Skeletal muscle satellite cell (primary cell): ENCODE data around the gene SLC35F3.

Source experiments
- H3K27me3 ChIP-seq: 2 replicates; pipeline ENCODE4 v1.7.0; 2013; ENCODE audit warnings: low read length; ENCODE audit not compliant: control insufficient read depth, insufficient read depth
- H3K36me3 ChIP-seq: 2 replicates; pipeline ENCODE4 v1.7.0; 2013; ENCODE audit warnings: mild to moderate bottlenecking, control low read depth, low read length; ENCODE audit not compliant: insufficient read depth
- H3K4me1 ChIP-seq: 2 replicates; pipeline ENCODE4 v1.7.0; 2013; ENCODE audit warnings: low read length; ENCODE audit not compliant: control insufficient read depth, insufficient read depth
- H3K4me2 ChIP-seq: 2 replicates; pipeline ENCODE4 v1.7.0; 2013; ENCODE audit warnings: mild to moderate bottlenecking, low read length
- H3K4me3 ChIP-seq: 2 replicates; pipeline ENCODE4 v1.7.0; 2013; ENCODE audit warnings: low read length
- H3K9ac ChIP-seq: 2 replicates; pipeline ENCODE4 v1.7.0; 2013; ENCODE audit warnings: mild to moderate bottlenecking, low read depth, low read length, moderate library complexity
- H3K9me3 ChIP-seq: replicated peaks from 2 replicates; pipeline ENCODE4 v1.7.0; 2013; ENCODE audit warnings: mild to moderate bottlenecking, control low read depth, low read length

SLC35F3 gene

DNA sequence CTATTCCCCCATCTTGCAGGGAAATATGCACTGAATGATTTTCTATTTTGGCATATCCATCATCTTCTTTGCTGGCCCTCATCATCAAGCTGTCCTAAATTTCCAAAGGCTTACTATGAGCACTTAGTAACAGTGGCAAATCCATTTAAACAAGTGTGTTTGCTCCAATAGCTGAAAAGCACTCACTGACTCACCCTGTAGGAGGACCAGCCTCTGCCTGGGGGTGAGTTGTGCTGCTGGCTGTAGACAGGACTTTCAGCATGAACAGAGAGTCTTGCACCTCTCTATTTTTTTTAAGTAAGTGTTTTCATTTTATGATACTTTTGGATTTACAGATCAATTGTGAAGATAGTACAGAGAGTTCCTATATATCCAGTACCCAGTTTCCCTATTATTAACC is 97.3 kb downstream of the SLC35F3 start:
- Histone ChIP-seq H3K4me3 (no peak overlapping the region), H3K4me2 (no peak overlapping the region), H3K9ac (no peak overlapping the region), H3K4me1 (no peaks in the 10 kb centered on the region), H3K27me3 (no peaks in the 10 kb centered on the region), H3K36me3 (no peaks in the 10 kb centered on the region), H3K9me3 (no peaks in the 10 kb centered on the region)

DNA sequence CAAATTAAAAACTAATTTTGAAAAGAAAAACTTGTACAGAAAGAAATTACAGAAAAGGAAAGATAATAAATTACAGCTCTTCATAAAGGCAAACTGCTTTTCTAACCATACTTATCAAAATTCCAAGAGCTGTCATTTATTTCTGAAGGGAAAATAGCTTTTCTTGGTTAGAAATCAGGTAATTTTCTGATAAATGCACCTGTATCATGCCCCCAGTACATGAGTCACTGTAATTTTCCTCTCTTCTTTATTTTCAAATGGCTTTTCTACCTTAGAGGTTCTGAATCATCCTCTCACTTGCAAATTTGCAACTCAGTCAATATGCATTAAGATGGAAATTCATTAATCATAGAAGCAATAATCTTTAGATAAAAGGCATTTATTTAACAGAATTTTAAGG is 100.1 kb downstream of the SLC35F3 start:
- no peaks in the 10 kb centered on the region for H3K36me3 ChIP-seq
- H3K9ac ChIP-seq: no peak overlapping the region
- H3K27me3 ChIP-seq: no peaks in the 10 kb centered on the region
- no peaks in the 10 kb centered on the region for H3K4me1 ChIP-seq
- H3K4me3 ChIP-seq: no peak overlapping the region
- no peaks in the 10 kb centered on the region for H3K9me3 ChIP-seq
- no peak overlapping the region for H3K4me2 ChIP-seq

DNA sequence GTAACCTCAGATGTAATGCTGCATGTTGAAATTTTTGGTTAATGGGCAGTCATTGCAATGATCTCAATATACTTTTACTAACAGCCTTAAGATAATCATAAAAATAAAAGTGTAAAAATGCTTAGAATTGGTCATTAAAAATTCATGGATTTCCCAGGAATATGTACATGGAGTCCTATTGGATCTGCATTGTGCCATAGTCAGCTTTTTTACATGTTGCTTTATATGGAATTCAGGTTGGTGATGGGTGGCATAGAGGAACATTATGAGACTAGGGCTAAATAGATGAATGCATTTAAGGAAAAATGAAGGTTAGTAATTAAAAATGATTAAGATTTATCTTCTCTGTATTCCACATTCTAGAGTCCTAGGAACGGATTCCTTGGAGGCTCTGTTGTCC is 103.2 kb downstream of the SLC35F3 start:
- H3K4me3 ChIP-seq: no peak overlapping the region

DNA sequence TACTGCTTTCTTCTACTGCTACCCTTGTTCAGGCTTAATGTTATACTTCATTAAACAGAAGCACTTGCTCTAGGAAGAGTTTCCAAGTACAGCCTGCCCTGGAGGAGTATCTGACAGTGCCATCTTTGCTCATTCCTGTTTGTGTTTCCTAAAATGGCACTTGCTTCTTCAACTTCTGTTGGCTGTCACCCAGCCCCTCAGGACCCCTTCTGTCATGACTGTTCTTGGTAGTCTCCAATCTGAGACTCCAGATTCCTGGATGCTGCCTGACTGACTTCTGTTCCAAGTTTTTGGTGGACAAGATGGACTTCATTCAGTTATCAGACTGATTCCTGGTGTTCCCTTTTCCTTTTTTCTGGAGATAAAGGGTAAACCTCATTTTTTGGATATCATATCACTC is 104.1 kb downstream of the SLC35F3 start:
- Histone ChIP-seq H3K27me3 (no peaks in the 10 kb centered on the region), H3K4me2 (no peak overlapping the region), H3K4me1 (no peaks in the 10 kb centered on the region), H3K9me3 (no peaks in the 10 kb centered on the region), H3K36me3 (no peaks in the 10 kb centered on the region), H3K4me3 (no peak overlapping the region), H3K9ac (no peak overlapping the region)

More for the DNA sequence above, 103.2 kb downstream of the SLC35F3 start:
- H3K9me3 ChIP-seq: no peaks in the 10 kb centered on the region
- H3K9ac ChIP-seq: no peak overlapping the region
- H3K27me3 ChIP-seq: no peaks in the 10 kb centered on the region
- H3K4me2 ChIP-seq: no peak overlapping the region
- no peaks in the 10 kb centered on the region for H3K36me3 ChIP-seq
- H3K4me1 ChIP-seq: no peaks in the 10 kb centered on the region

DNA sequence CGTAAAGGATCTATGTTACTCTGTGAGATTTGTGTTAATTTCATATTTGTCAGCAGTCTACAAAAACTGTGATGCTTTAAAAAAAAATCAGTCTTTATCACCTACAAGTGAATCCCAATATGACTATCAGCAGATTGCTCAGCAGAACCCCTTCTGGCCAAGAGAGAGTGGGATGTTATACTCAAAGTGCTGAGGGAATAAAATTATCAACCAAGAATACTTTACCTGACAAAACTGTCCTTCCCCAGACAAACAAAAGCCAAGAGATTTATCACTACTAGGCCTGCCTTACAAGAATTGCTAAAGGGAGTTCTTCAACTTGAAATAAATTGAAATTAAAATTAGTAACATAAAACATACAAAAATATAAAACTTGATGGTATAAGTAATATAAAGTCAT is 105.2 kb downstream of the SLC35F3 start:
- Histone ChIP-seq H3K27me3 (no peaks in the 10 kb centered on the region), H3K9ac (no peak overlapping the region), H3K9me3 (no peaks in the 10 kb centered on the region), H3K4me1 (no peaks in the 10 kb centered on the region), H3K4me3 (no peak overlapping the region), H3K4me2 (no peak overlapping the region), H3K36me3 (no peaks in the 10 kb centered on the region)

DNA sequence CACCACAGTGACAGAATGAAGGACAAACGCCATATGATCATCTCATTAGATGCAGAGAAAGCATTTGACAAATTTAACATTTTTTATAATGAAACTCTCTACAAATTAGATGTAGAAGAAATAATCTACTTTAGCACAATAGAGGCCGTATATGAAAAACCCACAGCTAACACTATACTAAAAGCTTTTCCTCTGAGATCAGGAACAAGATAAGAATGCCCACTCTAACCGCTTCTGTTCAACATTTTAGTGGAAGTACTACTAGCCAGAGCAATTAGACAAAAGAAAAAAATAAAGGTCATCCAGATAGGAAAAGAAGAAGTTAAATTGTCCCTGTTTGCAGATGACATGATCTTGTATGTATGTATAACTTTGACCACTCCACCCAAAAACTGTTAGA is 109.7 kb downstream of the SLC35F3 start:
- no peak overlapping the region for H3K9ac ChIP-seq
- no peaks in the 10 kb centered on the region for H3K27me3 ChIP-seq
- no peaks in the 10 kb centered on the region for H3K36me3 ChIP-seq
- no peaks in the 10 kb centered on the region for H3K4me1 ChIP-seq
- no peaks in the 10 kb centered on the region for H3K9me3 ChIP-seq
- no peak overlapping the region for H3K4me2 ChIP-seq
- no peak overlapping the region for H3K4me3 ChIP-seq

DNA sequence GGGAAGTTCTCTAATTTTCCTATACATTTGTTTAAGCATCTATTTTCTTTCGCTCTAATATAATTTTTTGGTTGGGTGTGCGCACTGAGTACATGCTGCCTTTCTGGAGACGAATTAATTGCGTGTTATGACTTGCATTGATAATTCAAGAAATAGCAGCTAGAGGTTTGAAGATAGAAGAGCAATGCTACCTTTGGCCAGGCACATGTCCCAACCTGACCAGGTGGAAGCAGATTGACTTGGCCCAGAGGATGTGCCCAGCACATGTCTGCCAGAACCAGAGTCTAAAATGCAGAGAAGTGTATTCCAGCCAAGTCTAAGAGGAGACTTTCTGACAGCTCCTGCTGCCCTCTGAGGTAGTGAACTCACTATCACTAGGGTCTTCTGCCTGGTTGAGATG is 114.3 kb downstream of the SLC35F3 start:
- no peak overlapping the region for H3K4me3 ChIP-seq

DNA sequence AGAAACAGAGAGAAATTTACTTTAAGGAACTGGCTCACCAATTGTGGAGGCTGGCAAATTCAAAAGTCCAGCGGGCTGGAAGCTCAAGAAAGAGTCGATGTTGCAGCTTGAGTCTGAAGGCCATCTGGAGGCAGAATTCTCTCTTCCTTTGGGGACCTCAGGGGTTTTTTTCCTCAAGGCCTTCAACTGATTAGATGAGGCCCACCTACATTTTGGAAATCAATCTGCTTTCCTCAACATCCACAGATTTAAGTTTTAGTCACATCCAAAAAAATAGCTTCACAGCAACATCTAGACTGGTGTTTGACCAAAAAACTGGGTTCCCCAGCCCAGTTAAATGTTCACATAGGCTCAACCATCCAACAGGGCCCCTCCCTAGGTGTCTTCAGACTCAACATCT is 114.9 kb downstream of the SLC35F3 start:
- no peak overlapping the region for H3K9ac ChIP-seq
- H3K4me2 ChIP-seq: no peak overlapping the region
- H3K36me3 ChIP-seq: no peaks in the 10 kb centered on the region
- no peaks in the 10 kb centered on the region for H3K4me1 ChIP-seq
- no peaks in the 10 kb centered on the region for H3K27me3 ChIP-seq
- no peak overlapping the region for H3K4me3 ChIP-seq
- no peaks in the 10 kb centered on the region for H3K9me3 ChIP-seq

More for the DNA sequence above, 114.3 kb downstream of the SLC35F3 start:
- H3K4me2 ChIP-seq: no peak overlapping the region
- no peaks in the 10 kb centered on the region for H3K27me3 ChIP-seq
- H3K9me3 ChIP-seq: no peaks in the 10 kb centered on the region
- H3K36me3 ChIP-seq: no peaks in the 10 kb centered on the region
- no peaks in the 10 kb centered on the region for H3K4me1 ChIP-seq
- H3K9ac ChIP-seq: no peak overlapping the region

DNA sequence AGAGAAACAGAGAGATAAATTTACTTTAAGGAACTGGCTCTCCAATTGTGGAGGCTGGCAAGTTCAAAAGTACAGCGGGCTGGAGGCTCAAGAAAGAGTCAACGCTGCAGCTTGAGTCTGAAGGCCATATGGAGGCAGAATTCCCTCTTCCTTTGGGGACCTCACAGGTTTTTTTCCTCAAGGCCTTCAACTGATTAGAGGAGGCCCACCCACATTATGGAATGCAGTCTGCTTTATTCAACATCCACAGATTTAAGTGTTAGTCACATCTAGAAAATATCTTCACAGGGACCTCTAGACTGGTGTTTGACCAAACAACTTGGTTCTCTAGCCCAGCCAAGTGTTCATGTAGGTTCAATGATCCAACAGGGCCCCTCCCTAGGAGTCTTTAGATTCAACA is 117.8 kb downstream of the SLC35F3 start:
- H3K9me3 ChIP-seq: no peaks in the 10 kb centered on the region
- no peaks in the 10 kb centered on the region for H3K4me1 ChIP-seq
- H3K27me3 ChIP-seq: no peaks in the 10 kb centered on the region
- no peak overlapping the region for H3K9ac ChIP-seq
- H3K36me3 ChIP-seq: no peaks in the 10 kb centered on the region
- no peak overlapping the region for H3K4me2 ChIP-seq
- no peak overlapping the region for H3K4me3 ChIP-seq

DNA sequence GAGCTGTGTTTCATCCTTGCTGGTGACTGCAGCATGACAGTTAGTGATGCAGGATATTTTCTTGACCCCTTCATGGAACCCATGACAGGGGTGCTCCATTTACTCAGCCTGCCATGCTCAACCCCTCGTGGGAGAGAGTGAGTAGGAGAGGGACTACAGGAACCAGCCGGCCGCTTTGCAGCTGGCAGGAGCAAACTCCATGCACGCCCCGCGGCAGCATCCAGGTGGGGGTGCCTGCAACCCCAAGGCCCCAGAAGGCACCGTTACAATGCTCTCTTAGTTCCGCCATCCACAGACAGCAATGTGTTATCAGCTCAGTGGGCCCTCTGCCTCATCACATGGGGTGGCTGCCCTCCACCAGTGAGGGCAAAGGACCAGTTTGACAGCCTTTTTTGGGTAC is 135.1 kb downstream of the SLC35F3 start:
- Histone ChIP-seq H3K27me3 (no peaks in the 10 kb centered on the region), H3K36me3 (no peaks in the 10 kb centered on the region), H3K4me3 (no peak overlapping the region), H3K9me3 (no peaks in the 10 kb centered on the region), H3K4me2 (no peak overlapping the region), H3K9ac (no peak overlapping the region), H3K4me1 (no peaks in the 10 kb centered on the region)

DNA sequence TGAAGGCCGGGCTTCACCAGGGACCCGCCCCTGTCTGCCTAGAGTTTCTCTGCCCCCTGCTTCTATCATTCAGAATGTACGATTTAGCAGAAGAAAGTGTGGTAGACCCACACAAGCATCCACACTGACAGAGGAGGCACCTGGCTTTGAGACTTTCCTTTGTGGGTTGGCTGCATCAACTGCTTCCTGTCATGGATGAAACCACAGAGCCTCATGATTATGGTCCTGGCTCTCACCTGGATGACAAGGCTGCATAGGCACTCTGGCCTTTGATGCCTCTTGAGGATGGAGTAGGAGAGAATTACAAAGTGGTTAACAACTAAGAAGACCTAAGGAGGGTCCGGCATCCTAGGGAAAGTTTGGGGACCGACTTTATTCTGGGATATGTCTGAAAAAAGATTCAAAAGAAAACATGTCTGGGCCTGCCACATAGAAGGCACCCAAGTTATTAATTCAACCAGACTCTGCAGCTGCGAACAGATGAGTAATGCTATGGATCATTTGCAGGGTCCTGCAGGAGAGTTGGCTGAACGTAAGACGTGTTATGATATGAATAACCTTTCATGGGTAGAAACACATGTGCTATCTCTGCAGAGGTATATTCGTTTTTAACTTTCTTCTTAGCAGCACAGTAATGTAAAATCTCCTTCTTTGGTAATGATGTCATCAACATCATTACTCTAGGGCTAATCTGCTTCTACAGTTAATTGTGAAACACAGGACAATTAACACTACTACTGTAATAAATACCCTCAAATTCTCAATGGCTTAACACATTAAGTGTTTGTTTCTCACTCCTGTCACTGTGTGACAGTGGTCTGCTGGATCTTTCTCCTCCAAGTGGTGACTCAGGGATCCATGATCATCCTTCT is 136.2 kb downstream of the SLC35F3 start:
- Histone ChIP-seq H3K4me1 (no peaks in the 10 kb centered on the region), H3K36me3 (no peaks in the 10 kb centered on the region), H3K9ac (no peak overlapping the region), H3K4me2 (no peak overlapping the region), H3K9me3 (no peaks in the 10 kb centered on the region), H3K27me3 (no peaks in the 10 kb centered on the region), H3K4me3 (no peak overlapping the region)

DNA sequence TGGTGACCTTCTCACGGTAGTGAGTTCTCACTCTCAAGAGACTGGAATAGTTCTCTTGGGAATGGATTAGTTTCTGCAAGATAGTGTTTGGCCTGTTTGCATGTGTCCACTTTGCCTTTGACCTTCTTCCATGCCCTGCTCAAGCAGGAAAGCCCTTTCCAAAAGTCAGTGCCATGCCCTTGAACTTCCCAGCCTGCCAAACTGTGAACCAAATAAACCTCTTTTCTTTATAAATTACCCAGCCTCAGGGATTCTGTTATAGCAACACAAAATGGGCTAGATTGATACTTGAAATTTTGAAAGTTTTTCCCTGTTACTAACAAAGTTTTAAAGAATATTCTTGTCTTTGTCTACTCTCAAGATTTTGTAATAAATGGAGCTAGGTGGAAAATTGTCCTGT is 139.6 kb downstream of the SLC35F3 start:
- no peaks in the 10 kb centered on the region for H3K9me3 ChIP-seq
- H3K9ac ChIP-seq: no peak overlapping the region
- no peak overlapping the region for H3K4me3 ChIP-seq
- H3K36me3 ChIP-seq: no peaks in the 10 kb centered on the region
- no peak overlapping the region for H3K4me2 ChIP-seq
- no peaks in the 10 kb centered on the region for H3K4me1 ChIP-seq
- H3K27me3 ChIP-seq: no peaks in the 10 kb centered on the region
